Neural cell (in vitro differentiated cells): ENCODE measurements around the gene NAAA. TPM values are rescaled to one million over a fixed set of nuclear protein-coding genes. Genes with fewer than 3 reads are reported as not detected.

ENCODE experiments used
- H2AFZ ChIP-seq: fragments of 200-600, 300-800 bp; sonication (generic), shearing (Covaris generic); 2 replicates; pipeline ENCODE4 v1.6.0; 2014; ENCODE audit warnings: low read depth, mild to moderate bottlenecking, antibody characterized with exemption, low read length, moderate library complexity
- H3F3A ChIP-seq: fragments of 200-600 bp; shearing (Covaris generic); 2 replicates; pipeline ENCODE4 v1.6.1; 2016; ENCODE audit warnings: mild to moderate bottlenecking, moderate library complexity, mixed read lengths, antibody characterized with exemption, low read length; ENCODE audit not compliant: insufficient read depth, poor library complexity, severe bottlenecking
- H3K27ac ChIP-seq: fragments of 200-600, 300-800 bp; sonication (generic), shearing (Covaris generic); 2 replicates; pipeline ENCODE4 v1.5.1; 2014; ENCODE audit warnings: mild to moderate bottlenecking, low read length, moderate library complexity
- H3K27me3 ChIP-seq: fragments of 300-800, 200-600 bp; sonication (generic), shearing (Covaris generic); 2 replicates; pipeline ENCODE4 v1.6.0; 2014; ENCODE audit warnings: mild to moderate bottlenecking, low read depth, low read length, moderate library complexity; ENCODE audit not compliant: insufficient read depth
- H3K36me3 ChIP-seq: fragments of 300-800, 200-600 bp; sonication (generic), shearing (Covaris generic); 2 replicates; pipeline ENCODE4 v1.5.1; 2014; ENCODE audit warnings: mild to moderate bottlenecking, antibody characterized with exemption, low read length, moderate library complexity; ENCODE audit not compliant: insufficient read depth
- H3K4me2 ChIP-seq: fragments of 300-800, 200-600 bp; sonication (generic), shearing (Covaris generic); 2 replicates; pipeline ENCODE4 v1.6.0; 2014; ENCODE audit warnings: mild to moderate bottlenecking, low read length
- H3K4me3 ChIP-seq: fragments of 300-800, 200-600 bp; sonication (generic), shearing (Covaris generic); 2 replicates; pipeline ENCODE4 v1.5.1; 2014; ENCODE audit warnings: mild to moderate bottlenecking, low read length, moderate library complexity
- H3K79me2 ChIP-seq: fragments of 200-600 bp; shearing (Covaris generic); replicated peaks from 2 replicates; pipeline ENCODE4 v1.6.0; 2014; ENCODE audit warnings: mild to moderate bottlenecking, low read length, moderate library complexity; ENCODE audit not compliant: insufficient read depth
- H3K9ac ChIP-seq: fragments of 300-800, 200-600 bp; sonication (generic), shearing (Covaris generic); 2 replicates; pipeline ENCODE4 v1.6.1; 2016; ENCODE audit warnings: mild to moderate bottlenecking, low read length, mixed read lengths
- H3K9me2 ChIP-seq: fragments of 200-600 bp; shearing (Covaris generic); 2 replicates; pipeline ENCODE4 v1.6.1; 2016; ENCODE audit warnings: mild to moderate bottlenecking, low read length, mixed read lengths; ENCODE audit not compliant: insufficient read depth
- H3K9me3 ChIP-seq: fragments of 200-600, 300-800 bp; sonication (generic), shearing (Covaris generic); 2 replicates; pipeline ENCODE4 v1.6.1; 2016; ENCODE audit warnings: mild to moderate bottlenecking, mixed run types, low read length, moderate library complexity, mixed read lengths
- H4K20me1 ChIP-seq: fragments of 200-600 bp; shearing (Covaris generic); 2 replicates; pipeline ENCODE4 v1.6.1; 2016; ENCODE audit warnings: mild to moderate bottlenecking, mixed run types; ENCODE audit not compliant: insufficient read depth
- CTCF ChIP-seq: fragments of 450-650 bp; IDR thresholded peaks from 2 replicates; pipeline ENCODE4 v1.5.1; 2014; ENCODE audit warnings: antibody characterized with exemption, mild to moderate bottlenecking, moderate library complexity; ENCODE audit not compliant: poor library complexity, severe bottlenecking
- EP300 ChIP-seq: fragments of 450-650 bp; conservative IDR thresholded peaks from 2 replicates; pipeline ENCODE4 v1.6.1; 2014; ENCODE audit warnings: antibody characterized with exemption, mild to moderate bottlenecking, moderate library complexity; ENCODE audit not compliant: poor library complexity, severe bottlenecking
- EZH2 ChIP-seq: fragments of 200-600, 300-800 bp; shearing (Covaris generic), sonication (generic); IDR thresholded peaks from 2 replicates; pipeline ENCODE4 v1.6.1; 2014; ENCODE audit warnings: antibody characterized with exemption, low read length, borderline replicate concordance, mild to moderate bottlenecking; ENCODE audit not compliant: insufficient read depth, poor library complexity, severe bottlenecking
- MXI1 ChIP-seq: fragments of 450-650 bp; conservative IDR thresholded peaks from 2 replicates; pipeline ENCODE4 v1.6.1; 2014; ENCODE audit warnings: antibody characterized with exemption, mild to moderate bottlenecking; ENCODE audit not compliant: poor library complexity, severe bottlenecking
- POLR2AphosphoS5 ChIP-seq: IDR thresholded peaks from 2 replicates; pipeline ENCODE4 v1.6.1; 2012
- RAD21 ChIP-seq: fragments of 450-650 bp; conservative IDR thresholded peaks from 2 replicates; pipeline ENCODE4 v1.6.1; 2014; ENCODE audit warnings: antibody characterized with exemption, mild to moderate bottlenecking, moderate library complexity
- SMC3 ChIP-seq: fragments of 450-650 bp; conservative IDR thresholded peaks from 2 replicates; pipeline ENCODE4 v1.6.1; 2014; ENCODE audit warnings: antibody characterized with exemption, mild to moderate bottlenecking, moderate library complexity; ENCODE audit not compliant: poor library complexity
- TAF1 ChIP-seq: IDR thresholded peaks from 2 replicates; pipeline ENCODE4 v1.6.1; 2012; ENCODE audit warnings: low read depth
- polyA plus RNA-seq: library from polyadenylated mRNA; depleted of rRNA; stranded (reverse); fragments of >200 nt; gene quantifications from 2 replicates; pipeline ENCODE4 v1.2.3, GENCODE V29; 2014
- TF ChIP-seq, protein P1 (sequence below): IDR thresholded peaks from 2 replicates; pipeline ENCODE4 v1.6.1; 2012; ENCODE audit warnings: borderline replicate concordance

Gene NAAA
- polyA plus RNA-seq, 1 donor from 2014 or later: 11.9 TPM

DNA sequence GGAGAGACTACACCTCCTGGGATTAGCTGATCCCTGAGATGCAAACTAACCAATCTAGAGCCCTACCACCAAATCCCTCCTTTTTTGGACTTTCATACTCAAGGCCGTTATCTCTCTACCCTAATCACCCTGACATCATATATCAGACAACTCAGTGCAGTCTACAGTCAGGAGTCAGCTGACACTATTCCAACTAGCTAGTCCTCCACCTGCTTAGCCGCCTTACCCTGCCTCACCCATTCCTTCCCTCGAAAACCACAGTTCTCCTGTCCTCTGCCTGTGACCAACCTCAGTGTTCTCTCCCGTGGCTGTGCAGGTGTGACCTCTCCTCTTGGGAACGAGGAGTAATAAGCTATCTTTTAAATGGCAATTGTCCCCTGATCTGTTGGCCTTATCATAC lies 36.7 kb downstream of the NAAA start:
- H3K27ac ChIP-seq: no peak overlapping the region
- no peaks in the 10 kb centered on the region for H3K27me3 ChIP-seq
- no peaks in the 10 kb centered on the region for H4K20me1 ChIP-seq
- H2AFZ ChIP-seq: no peak overlapping the region
- no peaks in the 10 kb centered on the region for H3K9me3 ChIP-seq
- no peaks in the 10 kb centered on the region for H3K36me3 ChIP-seq
- TF ChIP-seq MXI1: no peak
- TF ChIP-seq RAD21: no peak
- TF ChIP-seq SMC3: no peak
- no peak for TF ChIP-seq EZH2
- TF ChIP-seq POLR2AphosphoS5: no peak
- TF ChIP-seq, protein P1, sequence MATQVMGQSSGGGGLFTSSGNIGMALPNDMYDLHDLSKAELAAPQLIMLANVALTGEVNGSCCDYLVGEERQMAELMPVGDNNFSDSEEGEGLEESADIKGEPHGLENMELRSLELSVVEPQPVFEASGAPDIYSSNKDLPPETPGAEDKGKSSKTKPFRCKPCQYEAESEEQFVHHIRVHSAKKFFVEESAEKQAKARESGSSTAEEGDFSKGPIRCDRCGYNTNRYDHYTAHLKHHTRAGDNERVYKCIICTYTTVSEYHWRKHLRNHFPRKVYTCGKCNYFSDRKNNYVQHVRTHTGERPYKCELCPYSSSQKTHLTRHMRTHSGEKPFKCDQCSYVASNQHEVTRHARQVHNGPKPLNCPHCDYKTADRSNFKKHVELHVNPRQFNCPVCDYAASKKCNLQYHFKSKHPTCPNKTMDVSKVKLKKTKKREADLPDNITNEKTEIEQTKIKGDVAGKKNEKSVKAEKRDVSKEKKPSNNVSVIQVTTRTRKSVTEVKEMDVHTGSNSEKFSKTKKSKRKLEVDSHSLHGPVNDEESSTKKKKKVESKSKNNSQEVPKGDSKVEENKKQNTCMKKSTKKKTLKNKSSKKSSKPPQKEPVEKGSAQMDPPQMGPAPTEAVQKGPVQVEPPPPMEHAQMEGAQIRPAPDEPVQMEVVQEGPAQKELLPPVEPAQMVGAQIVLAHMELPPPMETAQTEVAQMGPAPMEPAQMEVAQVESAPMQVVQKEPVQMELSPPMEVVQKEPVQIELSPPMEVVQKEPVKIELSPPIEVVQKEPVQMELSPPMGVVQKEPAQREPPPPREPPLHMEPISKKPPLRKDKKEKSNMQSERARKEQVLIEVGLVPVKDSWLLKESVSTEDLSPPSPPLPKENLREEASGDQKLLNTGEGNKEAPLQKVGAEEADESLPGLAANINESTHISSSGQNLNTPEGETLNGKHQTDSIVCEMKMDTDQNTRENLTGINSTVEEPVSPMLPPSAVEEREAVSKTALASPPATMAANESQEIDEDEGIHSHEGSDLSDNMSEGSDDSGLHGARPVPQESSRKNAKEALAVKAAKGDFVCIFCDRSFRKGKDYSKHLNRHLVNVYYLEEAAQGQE: no peak
- no peak for TF ChIP-seq TAF1
- TF ChIP-seq CTCF: no peak
- no peak for TF ChIP-seq EP300
- H3K79me2 ChIP-seq: no peaks in the 10 kb centered on the region
- H3F3A ChIP-seq: no peaks in the 10 kb centered on the region
- no peak overlapping the region for H3K9ac ChIP-seq
- no peak overlapping the region for H3K4me3 ChIP-seq
- H3K4me2 ChIP-seq: no peak overlapping the region
- H3K9me2 ChIP-seq: no peaks in the 10 kb centered on the region

DNA sequence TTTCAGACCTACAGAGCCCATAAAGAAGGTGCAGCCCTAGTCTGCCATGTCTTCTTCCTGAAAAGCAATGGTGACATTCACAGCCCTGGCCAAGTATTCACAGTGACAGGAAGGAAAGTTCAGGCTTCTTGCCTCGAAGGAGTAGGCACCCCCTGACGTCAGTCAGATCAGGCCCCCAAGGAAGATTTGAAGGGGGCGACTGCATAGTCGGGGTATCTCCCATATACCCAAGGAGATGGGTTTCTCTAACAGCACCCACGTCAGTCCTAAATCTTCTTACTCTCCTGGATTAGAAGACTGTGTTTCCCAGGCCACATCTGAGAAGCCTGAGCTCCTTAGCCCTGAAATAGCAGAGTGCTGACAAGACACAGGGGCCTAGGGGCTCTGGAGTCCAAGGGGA lies 38.5 kb downstream of the NAAA start, which contains the start of gene PPEF2:
Gene PPEF2, minus strand, starts transcription at position 101 of the 400 bp plus-strand sequence. CDS start 6,127 bp downstream, outside the sequence.
- Histone ChIP-seq H4K20me1 (no peaks in the 10 kb centered on the region), H2AFZ (no peak within 1 kb of the TSS), H3K4me2 (no peak within 1 kb of the TSS), H3K36me3 (no peaks in the 10 kb centered on the region), H3K9me3 (no peaks in the 10 kb centered on the region), H3K27ac (no peak within 1 kb of the TSS), H3F3A (no peaks in the 10 kb centered on the region), H3K27me3 (no peaks in the 10 kb centered on the region), H3K9ac (no peak within 1 kb of the TSS), H3K9me2 (no peaks in the 10 kb centered on the region), H3K4me3 (no peak within 1 kb of the TSS), H3K79me2 (no peaks in the 10 kb centered on the region)
- TF ChIP-seq POLR2AphosphoS5 (no peak), EZH2 (no peak), SMC3 (no peak), CTCF (no peak), TAF1 (no peak), RAD21 (no peak), EP300 (no peak), MXI1 (no peak)
- TF ChIP-seq, protein P1: no peak
